ENCODE data around the gene VAMP3.

DNA sequence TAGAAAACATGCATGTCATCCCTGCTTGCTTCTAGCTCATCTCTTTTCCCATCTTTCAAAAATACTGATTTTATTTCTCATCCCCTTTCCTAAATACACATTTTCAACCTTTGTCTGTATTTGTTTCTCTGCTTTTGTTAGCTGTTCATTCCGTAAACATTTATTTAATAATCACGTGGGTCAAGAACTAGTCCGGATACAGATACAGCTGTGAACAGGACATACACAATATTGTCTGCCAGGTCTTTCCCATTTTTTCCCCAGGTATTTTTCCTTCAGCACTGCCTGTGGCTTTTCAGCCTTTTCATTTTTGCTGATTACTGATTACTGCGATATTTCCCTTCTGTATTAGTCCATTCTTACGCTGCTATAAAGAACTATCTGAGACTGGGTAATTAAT is 18.7 kb downstream of the VAMP3 start:
- TF ChIP-seq YY1 (IDR thresholded peaks at IDR 0.05; ENCODE audit: insufficient read depth, insufficient read length) (no peak), ZNF274 (IDR thresholded peaks at IDR 0.05; ENCODE audit: low read depth, low read length) (no peak), SUZ12 (IDR thresholded peaks at IDR 0.05; ENCODE audit: extremely low read depth, insufficient read depth, insufficient read length) (no peak)
